Measurements from ENCODE around the gene GPRIN2.

- TF ChIP-seq EZH2 (IDR thresholded peaks at IDR 0.05) (no peak), POLR2AphosphoS5 (IDR thresholded peaks at IDR 0.05; ENCODE audit: borderline replicate concordance, low read depth, low read length) (no peak)
Observed at GRCh38 chr10:46528675-46529615, 27.5 kb downstream of the GPRIN2 start.

All from SK-N-MC (cell line).